Keratinocyte (primary cell): Measurements from ENCODE around the gene USP20. TPM values are rescaled to one million over a fixed set of nuclear protein-coding genes. Genes with fewer than 3 reads are reported as not detected.

Experiments used
- DNase-seq: peaks from one replicate; pipeline ENCODE4 v3.0.0-alpha.2; 2011; ENCODE audit warnings: low read depth, missing footprints, low spot score
- FAIRE-seq: peaks from 2 replicates; lab custom pipeline; 2011; peaks lifted over from hg19 to GRCh38; lab: Jason Lieb, UNC
- H2AFZ ChIP-seq: 2 replicates; pipeline ENCODE4 v1.6.0; 2012; ENCODE audit warnings: low read length, control low read depth, inconsistent platforms; ENCODE audit not compliant: control insufficient read depth
- H3K27ac ChIP-seq: 2 replicates; pipeline ENCODE4 v1.5.1; 2011; ENCODE audit warnings: low read length; ENCODE audit not compliant: control insufficient read depth, insufficient read depth
- H3K27me3 ChIP-seq: 3 replicates; pipeline ENCODE4 v1.6.0; 2011; ENCODE audit warnings: low read length; ENCODE audit not compliant: control insufficient read depth, insufficient read depth; ENCODE audit errors: extremely low read depth
- H3K36me3 ChIP-seq, 2 experiments: 2 replicates in 1 of 2; 3 replicates in 1 of 2; pipeline ENCODE4 v1.5.1; 2011; ENCODE audit warnings: low read length in 2 of 2, mild to moderate bottlenecking in 1 of 2; ENCODE audit not compliant: control insufficient read depth in 2 of 2, insufficient read depth in 2 of 2; ENCODE audit errors: extremely low read depth in 1 of 2
- H3K4me1 ChIP-seq: 3 replicates; pipeline ENCODE4 v1.5.1; 2011; ENCODE audit warnings: low read length; ENCODE audit not compliant: control insufficient read depth, insufficient read depth; ENCODE audit errors: extremely low read depth
- H3K4me2 ChIP-seq: 3 replicates; pipeline ENCODE4 v1.6.0; 2011; ENCODE audit warnings: low read depth, low read length; ENCODE audit not compliant: control insufficient read depth, insufficient read depth; ENCODE audit errors: extremely low read depth
- H3K4me3 ChIP-seq, 3 experiments: fragments of 200-600 bp in 1 of 3; sonication (generic) in 1 of 3; 2 replicates in 2 of 3; 3 replicates in 1 of 3; pipeline ENCODE4 v1.5.1; 2011 to 2016; ENCODE audit warnings: low read length in 3 of 3, mild to moderate bottlenecking in 3 of 3, control low read depth in 2 of 3, inconsistent platforms in 1 of 3, low read depth in 1 of 3, mixed read lengths in 1 of 3, mixed run types in 1 of 3, moderate library complexity in 1 of 3; ENCODE audit not compliant: control insufficient read depth in 2 of 3, insufficient read depth in 2 of 3; ENCODE audit errors: extremely low read depth in 1 of 3
- H3K79me2 ChIP-seq: 2 replicates; pipeline ENCODE4 v1.6.0; 2012; ENCODE audit warnings: low read length; ENCODE audit not compliant: control insufficient read depth, insufficient read depth
- H3K9ac ChIP-seq: 3 replicates; pipeline ENCODE4 v1.6.0; 2011; ENCODE audit warnings: low read length; ENCODE audit not compliant: control insufficient read depth, insufficient read depth; ENCODE audit errors: extremely low read depth
- H3K9me1 ChIP-seq: 3 replicates; pipeline ENCODE4 v1.6.0; 2011; ENCODE audit warnings: low read length; ENCODE audit not compliant: control insufficient read depth, insufficient read depth; ENCODE audit errors: extremely low read depth
- H3K9me3 ChIP-seq: 2 replicates; pipeline ENCODE4 v1.5.1; 2012; ENCODE audit warnings: low read depth, low read length; ENCODE audit not compliant: control insufficient read depth
- H4K20me1 ChIP-seq: 3 replicates; pipeline ENCODE4 v1.6.0; 2011; ENCODE audit warnings: low read length; ENCODE audit not compliant: control insufficient read depth, insufficient read depth; ENCODE audit errors: extremely low read depth
- EZH2 ChIP-seq: IDR thresholded peaks from one replicate; pipeline ENCODE4 v1.6.1; 2012; ENCODE audit warnings: inconsistent platforms, mild to moderate bottlenecking, low read length, moderate library complexity
- dilution Hi-C: fragments of 300-500 bp; cut with MboI; formaldehyde crosslinking; loops from one replicate; pipeline ENCODE4 v1.7.0; 2020; ENCODE audit warnings: low sequenced_read_pairs; ENCODE audit not compliant: extremely low pct_ligation_motif_present
- polyA plus RNA-seq, 5 experiments: library from polyadenylated mRNA; depleted of rRNA in 3 of 5; stranded (reverse) in 3 of 5; stranded (forward) in 1 of 5; unstranded in 1 of 5; fragments of >200 nt; gene quantifications; 1 replicate in 1 of 5; 2 replicates in 3 of 5; 3 replicates in 1 of 5; pipeline versions ENCODE4 v1.2.1 to v1.2.3, GENCODE V29; 2011 to 2012; ENCODE audit warnings: missing spikeins in 2 of 5, low read depth in 1 of 5, low replicate concordance in 1 of 5
- TF ChIP-seq, protein P1 (sequence below), 3 experiments: IDR thresholded peaks in 1 of 3; conservative IDR thresholded peaks in 1 of 3; optimal IDR thresholded peaks in 1 of 3; 2 replicates in 2 of 3; 3 replicates in 1 of 3; pipeline versions ENCODE3 to v1.5.1; 2011; ENCODE audit warnings: low read length in 3 of 3, mild to moderate bottlenecking in 3 of 3, moderate library complexity in 2 of 3, control low read depth in 1 of 3, inconsistent platforms in 1 of 3; ENCODE audit not compliant: insufficient read depth in 2 of 3; ENCODE audit errors: extremely low read depth in 1 of 3

The USP20 gene
- polyA plus RNA-seq, 1 donor (not counting 4 experiments of a cell fraction or from before 2014, with no cell fraction given) = 6.4 TPM

DNA sequence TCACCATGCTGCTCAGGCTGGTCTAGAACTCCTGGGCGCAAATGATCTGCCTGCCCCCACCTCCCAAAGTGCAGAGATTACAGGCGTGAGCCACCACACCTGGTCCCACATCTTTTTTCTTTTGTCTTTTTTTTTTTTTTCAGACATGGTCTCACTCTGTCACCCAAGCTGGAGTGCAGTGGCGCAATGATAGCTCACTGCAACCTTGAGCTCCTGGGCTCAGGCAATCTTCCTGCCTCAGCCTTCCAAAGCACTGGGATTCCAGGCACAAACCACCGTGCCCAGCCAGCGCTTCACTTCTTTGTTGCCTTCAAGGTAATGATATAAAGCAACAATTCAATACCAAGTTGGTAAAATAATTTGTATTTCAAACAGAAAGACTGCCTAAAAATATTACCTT, 78.8 kb downstream of the USP20 start:
- Histone ChIP-seq H4K20me1 (no peaks in the 10 kb centered on the region), H3K9me3 (no peaks in the 10 kb centered on the region), H3K4me3 (no peak overlapping the region), H3K27me3 (no peaks in the 10 kb centered on the region), H3K9me1 (no peaks in the 10 kb centered on the region), H3K79me2 (no peaks in the 10 kb centered on the region), H3K27ac (no peak overlapping the region), H3K9ac (no peak overlapping the region), H3K4me1 (peaks cover 15% of the 10 kb centered on the region), H3K36me3 (no peaks in the 10 kb centered on the region), H2AFZ (no peak overlapping the region), H3K4me2 (no peak overlapping the region)
- DNase-seq (no peak), FAIRE-seq (no peak)
- no peak for TF ChIP-seq EZH2
- TF ChIP-seq, protein P1, sequence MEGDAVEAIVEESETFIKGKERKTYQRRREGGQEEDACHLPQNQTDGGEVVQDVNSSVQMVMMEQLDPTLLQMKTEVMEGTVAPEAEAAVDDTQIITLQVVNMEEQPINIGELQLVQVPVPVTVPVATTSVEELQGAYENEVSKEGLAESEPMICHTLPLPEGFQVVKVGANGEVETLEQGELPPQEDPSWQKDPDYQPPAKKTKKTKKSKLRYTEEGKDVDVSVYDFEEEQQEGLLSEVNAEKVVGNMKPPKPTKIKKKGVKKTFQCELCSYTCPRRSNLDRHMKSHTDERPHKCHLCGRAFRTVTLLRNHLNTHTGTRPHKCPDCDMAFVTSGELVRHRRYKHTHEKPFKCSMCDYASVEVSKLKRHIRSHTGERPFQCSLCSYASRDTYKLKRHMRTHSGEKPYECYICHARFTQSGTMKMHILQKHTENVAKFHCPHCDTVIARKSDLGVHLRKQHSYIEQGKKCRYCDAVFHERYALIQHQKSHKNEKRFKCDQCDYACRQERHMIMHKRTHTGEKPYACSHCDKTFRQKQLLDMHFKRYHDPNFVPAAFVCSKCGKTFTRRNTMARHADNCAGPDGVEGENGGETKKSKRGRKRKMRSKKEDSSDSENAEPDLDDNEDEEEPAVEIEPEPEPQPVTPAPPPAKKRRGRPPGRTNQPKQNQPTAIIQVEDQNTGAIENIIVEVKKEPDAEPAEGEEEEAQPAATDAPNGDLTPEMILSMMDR (optimal IDR thresholded peaks at IDR 0.05 in 1 of 3, IDR thresholded peaks at IDR 0.05 in 1 of 3, conservative IDR thresholded peaks at IDR 0.05 in 1 of 3; ENCODE audit: extremely low read depth in 1 of 3, insufficient read depth in 2 of 3, low read length in 3 of 3) = no peak
- dilution Hi-C loops = no loop called here

DNA sequence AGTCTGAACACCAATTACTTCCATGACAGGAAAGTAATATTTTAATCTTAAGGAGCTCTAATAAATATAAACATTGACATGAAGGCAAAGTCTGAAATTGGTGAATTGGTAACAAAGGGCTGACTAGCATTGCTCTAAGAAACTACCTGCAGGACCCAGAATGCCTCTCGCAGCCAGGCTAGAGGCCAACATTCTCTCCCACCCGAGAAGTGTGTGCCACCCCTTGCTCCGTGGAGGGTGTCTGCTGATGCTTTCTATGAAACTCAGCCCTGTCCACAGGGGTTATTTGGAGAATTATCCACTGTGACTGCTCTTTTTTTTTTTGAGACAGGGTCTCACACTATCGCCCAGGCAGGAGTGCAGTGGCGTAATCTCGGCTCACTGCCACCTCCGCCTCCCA, 81.4 kb downstream of the USP20 start:
- Histone ChIP-seq H3K36me3 (no peaks in the 10 kb centered on the region), H3K9ac (no peak overlapping the region), H3K4me2 (no peak overlapping the region), H3K9me1 (no peaks in the 10 kb centered on the region), H3K27ac (no peak overlapping the region), H3K9me3 (no peaks in the 10 kb centered on the region), H3K4me3 (no peak overlapping the region), H2AFZ (no peak overlapping the region), H3K4me1 (no peaks in the 10 kb centered on the region), H3K79me2 (no peaks in the 10 kb centered on the region), H3K27me3 (no peaks in the 10 kb centered on the region), H4K20me1 (no peaks in the 10 kb centered on the region)
- FAIRE-seq (no peak), DNase-seq (no peak)
- no peak for TF ChIP-seq EZH2
- TF ChIP-seq, protein P1 (optimal IDR thresholded peaks at IDR 0.05 in 1 of 3, IDR thresholded peaks at IDR 0.05 in 1 of 3, conservative IDR thresholded peaks at IDR 0.05 in 1 of 3; ENCODE audit: extremely low read depth in 1 of 3, insufficient read depth in 2 of 3, low read length in 3 of 3) = no peak
- dilution Hi-C loops = no loop called here
